Measurements from ENCODE around the gene VPS36.
"Not testable (repeated sequence)": the region's sequence is repeated elsewhere in the genome, so short reads cannot be mapped to it uniquely, and the experiment has no call there.

Gene VPS36

DNA sequence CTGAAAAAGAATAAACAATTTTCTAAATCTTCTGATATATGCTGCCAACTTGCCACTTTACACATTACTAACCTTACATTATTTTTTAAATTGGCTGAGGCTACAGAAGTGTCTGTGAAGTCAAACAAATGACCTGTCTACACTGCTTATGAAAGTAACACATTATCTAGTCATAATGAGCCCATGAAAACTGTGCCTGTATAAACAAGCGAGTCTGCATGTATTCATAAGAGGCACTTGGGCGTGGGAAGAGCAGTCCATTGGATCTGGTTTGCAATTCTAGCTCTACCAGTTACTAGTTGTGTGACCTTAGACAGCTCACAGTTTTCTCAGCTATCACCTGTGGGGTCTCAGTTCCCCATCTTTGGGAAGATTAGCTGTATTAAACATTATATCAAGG is 3.1 kb downstream of the VPS36 start:
- in situ Hi-C loops (cut with MboI; ENCODE audit: low sequenced_read_pairs): no loop called here

DNA sequence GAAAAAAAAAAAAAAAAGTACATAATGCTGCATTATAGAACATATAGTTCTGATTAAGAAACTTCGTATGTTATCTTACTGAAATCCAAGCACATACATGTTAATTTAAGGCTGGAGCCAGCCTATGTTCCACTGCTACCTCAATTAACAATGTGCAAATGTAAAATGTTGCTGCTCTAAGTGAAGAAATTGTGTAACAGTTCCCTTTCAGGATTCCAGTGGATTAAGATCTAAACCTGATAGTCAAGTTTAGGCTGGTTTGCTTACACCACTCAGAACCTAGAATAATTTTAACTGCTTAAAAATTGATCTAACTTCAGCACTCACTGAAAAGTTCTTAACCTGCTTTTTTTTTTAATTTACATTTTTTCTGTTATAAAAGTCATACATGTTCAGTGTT is 4.2 kb downstream of the VPS36 start:
- in situ Hi-C loops (cut with MboI; ENCODE audit: low sequenced_read_pairs): no loop called here

DNA sequence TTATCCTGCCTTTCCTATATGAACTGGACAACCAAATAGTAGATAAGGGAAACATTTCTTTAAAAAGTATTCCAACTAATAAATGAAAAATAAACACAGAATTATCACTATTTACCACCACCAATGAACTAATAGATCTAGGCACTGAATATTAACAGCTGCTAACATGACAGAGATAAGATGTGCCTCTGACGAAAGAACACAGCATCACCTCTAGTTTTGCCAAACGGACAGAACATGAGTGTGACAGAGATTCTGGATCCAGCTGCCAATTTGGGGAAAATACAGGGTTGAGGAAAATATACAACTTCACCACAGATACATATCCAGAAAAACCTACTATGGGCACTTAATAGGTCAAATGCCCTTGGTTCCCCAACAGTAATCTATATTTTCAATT is 18.0 kb downstream of the VPS36 start:
- in situ Hi-C loops (cut with MboI; ENCODE audit: low sequenced_read_pairs): no loop called here

DNA sequence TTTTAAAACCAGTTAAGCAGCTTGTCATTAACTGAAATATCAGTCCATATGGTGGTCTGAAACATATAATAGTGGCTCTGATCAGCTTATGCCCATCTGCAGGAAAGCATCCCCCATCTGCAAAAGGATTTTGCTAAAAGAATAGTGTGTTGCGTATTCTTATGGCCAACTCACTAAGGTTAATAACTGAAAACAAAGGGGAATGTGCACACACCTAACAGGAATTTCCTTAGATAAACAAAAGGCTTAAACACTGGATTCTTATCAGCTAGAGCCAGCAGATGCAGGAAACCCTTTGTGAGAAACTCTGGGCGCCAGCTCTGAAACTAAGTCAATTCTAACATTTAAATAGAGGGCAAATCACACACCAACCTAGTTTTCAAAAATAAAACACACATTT is 22.1 kb downstream of the VPS36 start:
- in situ Hi-C loops (cut with MboI; ENCODE audit: low sequenced_read_pairs): no loop called here

DNA sequence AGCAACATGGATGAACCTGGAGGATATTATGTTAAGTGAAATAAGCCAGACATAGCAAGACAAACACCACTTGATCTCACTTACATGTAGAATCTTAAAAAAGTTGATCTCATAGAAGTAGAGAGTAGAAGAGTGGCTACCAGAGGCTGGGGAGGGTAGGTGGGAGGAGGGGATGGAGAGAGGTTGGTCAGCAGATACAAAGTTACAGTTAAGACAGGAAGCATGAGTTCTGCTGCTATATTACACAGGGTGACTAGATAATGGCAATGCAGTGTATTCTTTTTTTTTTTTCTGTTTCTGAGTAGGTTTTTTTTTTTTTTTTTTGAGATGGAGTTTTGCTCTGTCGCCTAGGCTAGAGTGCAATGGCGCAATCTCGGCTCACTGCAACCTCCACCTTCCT is 29.2 kb downstream of the VPS36 start:
- in situ Hi-C loops (cut with MboI; ENCODE audit: low sequenced_read_pairs): no loop called here

DNA sequence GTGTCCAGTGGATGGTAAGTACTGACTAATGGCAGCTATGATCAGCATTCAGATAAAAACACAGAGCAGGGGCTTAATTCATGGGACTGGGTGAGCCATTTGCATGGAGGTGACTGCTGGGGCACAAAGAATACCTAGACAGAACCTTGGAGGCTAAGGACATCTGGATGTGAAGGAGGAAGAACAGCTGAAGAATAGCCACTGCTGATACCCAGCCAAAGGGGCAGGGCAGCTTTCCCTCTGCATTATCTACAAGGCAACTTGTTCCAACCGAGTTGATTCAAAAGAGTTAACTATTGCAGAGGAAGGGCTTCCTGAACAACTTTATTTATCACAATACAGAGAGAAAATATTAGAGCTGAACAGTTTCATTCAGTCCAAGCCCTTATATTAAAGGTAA is 31.4 kb downstream of the VPS36 start:
- in situ Hi-C loops (cut with MboI; ENCODE audit: low sequenced_read_pairs): no loop called here

DNA sequence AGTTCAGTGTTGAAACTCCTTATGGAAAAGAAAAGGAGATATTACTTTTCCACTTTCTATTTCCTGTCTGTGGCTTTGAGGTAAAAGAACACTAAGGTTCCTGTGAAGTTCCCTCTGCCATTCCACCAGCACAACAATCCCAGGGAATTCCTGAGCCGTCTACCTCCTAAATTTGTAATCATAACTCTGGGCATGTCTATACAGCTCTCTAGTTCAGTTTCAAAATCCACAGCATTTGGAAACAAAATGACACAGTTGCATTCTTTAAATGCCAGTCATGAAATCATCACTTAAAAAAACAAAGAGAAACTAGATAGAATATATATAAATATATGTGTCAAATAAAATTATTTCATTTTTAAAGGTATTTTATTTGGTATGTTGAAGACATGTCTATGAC is 35.5 kb downstream of the VPS36 start:
- in situ Hi-C loops (cut with MboI; ENCODE audit: low sequenced_read_pairs): no loop called here

DNA sequence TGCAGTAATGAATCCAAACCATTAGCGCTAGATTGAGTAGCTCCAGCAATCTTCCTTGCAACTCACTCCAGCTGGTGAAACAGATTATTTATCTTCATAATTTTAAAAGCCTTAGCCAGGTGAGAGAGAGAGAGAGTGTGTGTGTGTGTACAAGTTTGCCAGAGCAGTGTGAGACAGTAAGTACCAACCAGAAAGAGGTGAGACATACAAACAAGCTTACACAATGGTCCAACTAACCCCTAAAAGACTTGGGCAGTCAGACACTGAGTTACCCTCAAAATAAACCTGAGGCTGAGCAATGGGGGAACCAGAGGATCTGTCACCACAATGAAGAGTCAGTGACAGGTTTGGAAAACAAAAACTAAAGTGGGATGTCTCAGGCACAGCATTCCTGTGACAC is 36.4 kb downstream of the VPS36 start:
- in situ Hi-C loops (cut with MboI; ENCODE audit: low sequenced_read_pairs): no loop called here

DNA sequence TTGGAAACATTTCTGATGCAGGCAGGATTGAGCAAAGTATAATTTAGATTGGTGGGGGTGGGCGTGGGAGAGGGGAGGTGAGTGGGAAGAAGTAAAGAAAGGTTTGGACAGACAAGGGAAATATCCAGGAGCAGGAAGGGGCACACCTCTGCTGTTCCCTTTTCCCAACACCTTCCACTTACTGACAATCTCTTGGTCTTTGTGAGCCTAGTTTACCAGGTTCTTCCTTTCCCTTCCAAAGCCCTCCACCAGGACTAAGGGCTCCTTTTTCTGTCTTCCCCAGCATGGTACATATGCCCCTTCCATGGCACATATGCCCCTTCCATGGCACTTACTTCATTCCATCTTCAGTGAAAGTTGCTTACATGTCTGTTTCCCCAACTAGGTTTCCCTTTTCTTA is 38.3 kb downstream of the VPS36 start:
- in situ Hi-C loops (cut with MboI; ENCODE audit: low sequenced_read_pairs): no loop called here

DNA sequence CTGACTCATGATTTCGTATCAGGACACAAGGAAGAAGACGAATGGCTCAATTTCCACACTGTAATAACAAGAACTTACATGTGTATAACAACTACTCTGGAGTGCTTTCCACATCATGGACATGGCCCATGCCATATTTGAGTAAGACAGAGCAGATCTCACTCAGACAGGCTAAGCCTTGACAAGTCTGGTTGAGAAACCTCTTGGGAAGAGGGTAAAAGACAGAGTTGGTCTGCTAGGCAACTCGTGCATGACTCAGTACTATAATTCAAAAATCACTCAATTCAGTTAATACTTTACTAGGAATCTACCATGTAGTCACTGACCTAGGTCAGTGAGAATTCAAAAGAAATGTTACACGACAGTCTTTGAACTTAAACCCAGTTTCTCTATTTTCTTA is 38.8 kb downstream of the VPS36 start:
- in situ Hi-C loops (cut with MboI; ENCODE audit: low sequenced_read_pairs): no loop called here

DNA sequence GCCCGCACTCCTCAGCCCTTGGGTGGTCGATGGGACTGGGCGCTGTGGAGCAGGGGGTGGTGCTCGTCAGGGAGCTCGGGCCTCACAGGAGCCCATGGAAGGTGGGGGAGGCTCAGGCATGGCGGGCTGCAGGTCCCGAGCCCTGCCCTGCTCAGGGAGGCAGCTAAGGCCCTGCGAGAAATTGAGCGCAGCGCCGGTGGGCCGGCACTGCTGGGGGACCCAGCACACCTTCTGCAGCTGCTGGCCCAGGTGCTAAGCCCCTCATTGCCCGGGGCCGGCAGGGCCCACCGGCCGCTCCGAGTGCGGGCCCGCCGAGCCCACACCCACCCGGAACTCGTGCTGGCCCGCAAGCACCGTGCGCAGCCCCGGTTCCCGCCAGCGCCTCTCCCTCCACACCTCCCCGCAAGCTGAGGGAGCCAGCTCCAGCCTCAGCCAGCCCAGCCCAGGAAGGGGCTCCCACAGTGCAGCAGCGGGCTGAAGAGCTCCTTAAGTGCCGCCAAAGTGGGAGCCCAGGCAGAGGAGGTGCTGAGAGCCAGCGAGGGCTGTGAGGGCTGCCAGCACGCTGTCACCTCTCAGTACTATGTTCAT is 42.3 kb downstream of the VPS36 start:
- in situ Hi-C loops (cut with MboI; ENCODE audit: low sequenced_read_pairs): not testable (repeated sequence)

DNA sequence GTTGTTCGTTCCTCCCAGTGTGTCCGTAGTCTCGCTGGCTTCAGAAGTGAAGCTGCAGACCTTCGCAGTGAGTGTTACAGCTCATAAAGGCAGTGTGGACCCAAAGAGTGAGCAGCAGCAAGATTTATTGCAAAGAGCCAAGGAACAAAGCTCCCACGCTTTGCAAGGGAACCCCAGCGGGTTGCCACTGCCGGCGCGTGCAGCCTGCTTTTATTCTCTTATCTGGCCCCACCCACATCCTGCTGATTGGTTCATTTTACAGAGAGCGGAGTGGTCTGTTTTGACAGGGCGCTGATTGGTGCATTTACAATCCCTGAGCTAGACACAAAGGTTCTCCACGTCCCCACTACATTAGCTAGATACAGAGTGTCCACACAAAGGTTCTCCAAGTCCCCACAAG is 43.0 kb downstream of the VPS36 start:
- in situ Hi-C loops (cut with MboI; ENCODE audit: low sequenced_read_pairs): not testable (repeated sequence)

DNA sequence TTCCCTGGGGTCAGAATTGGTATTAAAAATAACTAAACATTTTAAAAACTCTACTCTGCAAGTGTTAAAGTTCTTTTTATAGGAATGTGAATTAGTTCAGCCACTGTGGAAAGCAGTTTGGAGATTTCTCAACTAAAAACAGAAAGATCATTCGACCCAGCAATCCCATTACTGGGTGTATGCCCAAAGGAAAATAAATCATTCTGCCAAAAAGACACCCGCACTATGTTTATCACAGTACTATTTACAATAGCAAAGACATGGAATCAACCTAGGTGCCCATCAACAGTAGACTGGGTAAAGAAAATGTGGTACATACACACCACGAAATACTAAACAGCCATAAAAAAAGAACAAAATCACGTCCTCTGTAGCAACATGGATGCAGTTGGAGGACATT is 43.8 kb downstream of the VPS36 start:
- in situ Hi-C loops (cut with MboI; ENCODE audit: low sequenced_read_pairs): no loop called here

DNA sequence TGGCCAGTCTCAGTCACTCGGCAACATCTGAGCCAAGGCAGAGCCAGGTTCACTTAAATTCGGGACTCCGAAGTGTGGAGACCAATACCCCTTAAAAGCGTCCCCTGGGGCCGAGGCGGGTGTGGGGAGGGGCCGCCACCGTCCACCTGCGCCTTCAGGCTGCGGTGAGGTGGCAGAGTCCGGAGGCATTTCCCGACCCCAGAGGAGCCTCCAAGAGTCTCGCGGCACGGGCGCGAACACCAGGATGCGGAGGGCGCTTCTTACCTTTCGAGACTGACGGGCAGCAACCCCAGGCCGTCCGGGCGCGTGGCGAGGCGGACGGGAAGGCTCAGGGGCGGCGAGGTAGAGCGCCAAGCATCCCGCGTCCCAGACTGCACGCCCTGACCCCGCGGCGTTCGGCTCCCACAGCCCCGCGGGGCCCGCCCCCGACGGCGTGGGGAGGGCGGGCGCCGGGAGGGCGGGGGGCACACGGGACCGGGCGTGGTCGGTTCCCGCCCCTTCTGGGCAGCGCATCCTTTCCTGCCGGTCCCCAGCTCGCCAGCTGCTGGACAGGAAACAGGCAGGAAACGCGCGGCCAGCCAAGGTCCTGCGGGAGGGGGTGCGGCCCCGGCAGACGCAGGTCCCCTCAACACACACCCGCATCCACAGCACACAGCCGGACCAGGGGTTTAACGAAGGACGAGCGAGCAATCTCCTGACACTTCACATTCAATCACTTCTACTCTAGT is 44.5 kb downstream of the VPS36 start, which contains the start of gene THSD1:
Gene THSD1, minus strand, starts transcription at position 406 of the 728 bp plus-strand sequence. CDS start 3,572 bp downstream, outside the sequence.
- in situ Hi-C loops (cut with MboI; ENCODE audit: low sequenced_read_pairs): no loop called here

DNA sequence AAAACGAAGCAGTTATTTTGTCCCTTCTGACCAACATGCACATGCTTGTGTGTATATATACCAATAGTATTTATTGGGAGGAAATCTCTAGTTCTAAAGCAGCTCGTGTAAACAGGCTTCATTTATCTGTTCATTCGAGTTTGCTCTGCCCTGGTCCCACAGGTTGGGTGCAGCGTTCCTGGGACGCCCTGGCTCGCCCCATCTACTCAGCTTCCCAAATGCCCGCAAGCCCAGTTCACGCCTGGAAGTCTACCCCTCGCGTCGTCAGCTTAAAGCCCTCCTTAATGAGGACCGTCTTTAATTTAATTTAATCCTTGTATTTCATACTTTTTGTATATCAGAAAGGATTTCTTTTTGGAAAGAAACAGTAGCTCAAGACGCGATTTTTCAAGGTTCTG is 45.1 kb downstream of the VPS36 start:
- in situ Hi-C loops (cut with MboI; ENCODE audit: low sequenced_read_pairs): no loop called here

DNA sequence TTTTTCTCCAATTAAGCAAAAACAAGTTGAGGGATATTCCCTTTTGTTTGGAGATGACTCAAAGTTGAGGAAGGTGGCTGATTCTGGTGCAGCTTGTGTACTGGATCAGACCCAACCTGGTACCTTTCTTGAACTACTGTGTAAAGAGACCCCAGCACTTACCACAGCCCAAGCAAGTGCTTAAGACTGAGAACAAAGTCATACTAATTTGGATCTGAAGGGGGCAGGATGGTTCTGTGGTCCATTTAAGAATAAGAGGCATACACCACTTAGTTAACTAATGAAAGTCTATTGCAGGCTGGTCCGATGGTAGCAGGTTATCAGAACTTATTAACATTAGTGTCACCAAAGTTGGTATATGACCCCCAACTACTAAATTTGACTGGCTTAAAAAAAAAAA is 50.7 kb downstream of the VPS36 start:
- in situ Hi-C loops (cut with MboI; ENCODE audit: low sequenced_read_pairs): no loop called here

DNA sequence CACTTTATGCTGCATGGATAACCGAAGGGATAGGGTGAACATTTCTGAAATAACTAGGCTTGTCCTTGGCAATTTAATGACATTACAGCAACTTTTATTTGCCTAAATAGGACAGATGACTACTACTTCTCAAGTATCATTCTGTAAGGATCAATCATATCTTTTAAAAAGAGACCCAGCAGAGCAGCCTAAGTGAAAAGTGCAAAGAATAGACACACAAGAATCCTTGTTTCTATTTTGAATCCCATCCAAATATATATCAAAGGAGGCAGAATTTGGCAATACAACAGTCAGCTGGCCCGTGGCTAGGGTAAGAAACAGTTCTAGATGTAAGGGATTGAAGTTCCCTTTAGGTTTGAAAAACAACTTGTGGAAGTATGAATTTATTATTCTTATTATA is 51.4 kb downstream of the VPS36 start:
- in situ Hi-C loops (cut with MboI; ENCODE audit: low sequenced_read_pairs): no loop called here

DNA sequence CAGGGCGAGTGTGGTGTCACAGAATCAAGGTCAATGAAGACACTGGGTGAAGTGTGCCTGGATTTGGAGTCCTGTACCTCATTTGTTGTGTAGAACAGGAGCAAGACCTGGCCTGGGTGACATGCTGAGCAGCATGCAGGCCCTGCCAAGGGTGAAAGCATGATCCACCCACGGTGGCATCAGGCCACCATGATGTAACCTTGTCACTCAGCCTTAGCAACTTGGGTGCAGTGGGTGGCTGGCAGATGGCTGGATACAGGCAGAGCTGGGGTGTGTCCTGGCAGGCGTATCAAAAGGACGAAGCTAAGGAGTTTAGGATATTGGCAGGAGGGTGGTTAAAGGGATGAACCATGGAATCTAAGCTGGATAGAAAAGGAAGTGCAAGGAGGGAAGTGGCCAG is 54.7 kb downstream of the VPS36 start:
- in situ Hi-C loops (cut with MboI; ENCODE audit: low sequenced_read_pairs): no loop called here

DNA sequence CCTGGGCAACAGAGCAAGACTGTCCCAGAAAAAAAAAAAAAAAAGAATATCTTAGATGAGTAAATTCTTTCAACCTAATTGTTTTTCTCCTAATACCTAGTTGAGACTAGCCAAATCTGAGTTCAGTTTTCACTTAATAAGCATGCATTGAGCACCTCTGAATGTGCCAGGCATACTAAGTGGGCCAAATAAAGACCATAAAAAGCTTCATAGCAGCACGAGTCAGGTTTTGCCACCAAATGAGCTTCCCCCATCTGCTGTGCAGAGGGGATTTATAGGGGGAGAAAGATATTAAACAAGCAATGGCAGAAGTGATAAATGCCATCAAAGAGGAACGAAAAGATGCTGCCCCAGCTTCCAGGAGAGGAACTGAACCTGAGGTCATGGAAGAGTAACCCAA is 55.8 kb downstream of the VPS36 start:
- in situ Hi-C loops (cut with MboI; ENCODE audit: low sequenced_read_pairs): no loop called here

DNA sequence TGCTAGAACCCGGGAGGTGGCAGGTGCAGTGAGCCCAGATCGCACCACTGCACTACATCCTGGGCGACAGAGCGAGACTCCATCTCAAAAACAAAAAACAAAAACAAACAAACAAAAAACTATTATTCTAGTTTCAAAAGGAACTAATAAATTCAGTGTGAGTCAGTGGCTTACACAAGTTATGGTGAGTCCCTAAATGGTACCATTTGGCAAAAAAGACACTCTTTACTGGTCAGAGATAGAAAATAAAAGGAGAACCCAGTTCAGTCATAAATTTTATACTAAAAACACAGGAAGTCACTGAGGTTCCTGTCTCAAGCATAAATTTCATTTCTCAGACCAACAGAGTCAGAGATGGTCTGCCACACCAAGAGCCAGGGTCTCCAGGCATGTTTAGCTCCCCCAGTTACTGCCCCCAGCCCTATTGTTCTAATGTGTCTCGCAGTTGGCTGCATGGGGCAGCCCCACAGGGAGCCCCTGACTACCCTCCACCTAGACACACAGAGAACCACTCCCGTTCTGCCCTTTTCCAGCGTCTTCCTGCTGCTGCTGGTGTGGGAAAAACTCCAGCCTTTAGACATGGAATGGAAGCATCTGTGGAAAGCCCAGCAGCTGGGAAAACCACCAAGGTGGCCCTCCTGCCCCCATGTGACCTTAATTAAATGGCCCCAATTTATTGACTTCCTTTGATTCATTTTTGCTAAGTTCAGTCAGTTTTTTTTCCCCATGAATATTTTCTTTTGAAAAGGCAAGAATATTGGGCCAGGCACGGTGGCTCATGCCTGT is 56.7 kb downstream of the VPS36 start:
- in situ Hi-C loops (cut with MboI; ENCODE audit: low sequenced_read_pairs): no loop called here

DNA sequence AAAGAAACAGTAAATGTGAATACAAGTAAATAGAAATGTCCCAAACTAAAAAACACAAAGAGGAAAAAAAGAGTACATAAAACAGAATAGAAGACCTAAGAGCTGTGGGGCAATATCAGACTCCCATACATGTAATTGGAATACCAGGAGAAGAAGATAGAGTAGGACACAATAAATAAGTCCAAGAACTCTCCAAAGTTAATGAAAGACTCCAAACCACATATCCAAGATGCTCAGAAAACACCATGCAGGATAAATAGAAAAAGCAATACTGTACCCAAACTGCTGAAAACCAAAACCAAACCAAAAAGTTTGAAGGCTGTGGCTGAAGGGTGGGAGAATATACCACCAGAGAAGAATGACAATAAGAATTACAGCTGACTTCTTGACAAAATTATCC is 62.7 kb downstream of the VPS36 start:
- in situ Hi-C loops (cut with MboI; ENCODE audit: low sequenced_read_pairs): no loop called here

DNA sequence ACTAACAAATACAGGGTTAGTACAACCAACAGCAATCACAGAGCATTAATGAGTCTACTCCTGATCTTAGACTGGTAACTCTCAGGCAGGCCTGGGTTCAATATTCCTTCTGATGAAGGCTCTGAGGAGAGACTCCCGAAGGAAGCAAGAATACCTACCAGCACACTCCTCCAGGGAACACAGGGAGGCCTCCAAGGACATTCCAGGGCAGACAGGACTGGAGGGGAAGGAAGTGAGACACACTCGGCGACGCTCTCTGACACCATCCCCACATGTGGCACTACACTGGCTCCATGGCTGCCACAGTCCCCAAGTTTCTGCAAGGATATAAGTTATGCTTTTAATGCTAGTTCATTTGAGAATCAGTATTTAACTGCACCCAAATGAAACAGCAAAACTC is 64.6 kb downstream of the VPS36 start:
- in situ Hi-C loops (cut with MboI; ENCODE audit: low sequenced_read_pairs): no loop called here

Measured in HL-60/S4 treated with phorbol 12-myristate 13-acetate at 8.2 ng/mL for 4 days and 3 days (cell line).